ENCODE measurements around the gene TBC1D9. TPM values are rescaled to one million over a fixed set of nuclear protein-coding genes. Genes with fewer than 3 reads are reported as not detected.

TBC1D9 gene
- polyA plus RNA-seq, 1 donor (not counting 4 experiments of a cell fraction or from before 2014, with no cell fraction given) = 11.6 TPM

- Histone ChIP-seq H3K79me2 (ENCODE audit: control insufficient read depth, insufficient read depth, low read length) (no peaks in the 10 kb centered on the region), H3K4me3 (ENCODE audit: control insufficient read depth in 2 of 3, extremely low read depth in 1 of 3, insufficient read depth in 2 of 3, low read depth in 1 of 3, low read length in 3 of 3) (no peak overlapping the region), H3K9me3 (ENCODE audit: control insufficient read depth, low read depth, low read length) (no peaks in the 10 kb centered on the region), H3K27ac (ENCODE audit: control insufficient read depth, insufficient read depth, low read length) (peak overlapping the region; percentile 55), H3K4me2 (ENCODE audit: control insufficient read depth, extremely low read depth, insufficient read depth, low read depth, low read length) (peak overlapping the region; percentile 17), H3K9ac (ENCODE audit: control insufficient read depth, extremely low read depth, insufficient read depth, low read length) (no peak overlapping the region), H3K36me3 (ENCODE audit: control insufficient read depth in 2 of 2, extremely low read depth in 1 of 2, insufficient read depth in 2 of 2, low read length in 2 of 2) (no peaks in the 10 kb centered on the region), H2AFZ (ENCODE audit: control insufficient read depth, low read length) (no peak overlapping the region), H4K20me1 (ENCODE audit: control insufficient read depth, extremely low read depth, insufficient read depth, low read length) (no peaks in the 10 kb centered on the region), H3K9me1 (ENCODE audit: control insufficient read depth, extremely low read depth, insufficient read depth, low read length) (no peaks in the 10 kb centered on the region), H3K4me1 (ENCODE audit: control insufficient read depth, extremely low read depth, insufficient read depth, low read length) (peaks cover 18% of the 10 kb centered on the region), H3K27me3 (ENCODE audit: control insufficient read depth, extremely low read depth, insufficient read depth, low read length) (no peaks in the 10 kb centered on the region)
- DNase-seq (ENCODE audit: low read depth, low spot score) = peak; percentile 26
- dilution Hi-C loops (cut with MboI; ENCODE audit: extremely low pct_ligation_motif_present, low sequenced_read_pairs) = no loop called here
- no peak for TF ChIP-seq CTCF (optimal IDR thresholded peaks at IDR 0.05 in 1 of 3, IDR thresholded peaks at IDR 0.05 in 1 of 3, conservative IDR thresholded peaks at IDR 0.05 in 1 of 3; ENCODE audit: extremely low read depth in 1 of 3, insufficient read depth in 2 of 3, low read length in 3 of 3)
- TF ChIP-seq EZH2 (IDR thresholded peaks at IDR 0.05; ENCODE audit: low read length) = no peak
- peak; percentile 80 for FAIRE-seq
These were observed 34.6 kb upstream of the TBC1D9 start for GRCh38 chr4:140790765-140791164.

DNA sequence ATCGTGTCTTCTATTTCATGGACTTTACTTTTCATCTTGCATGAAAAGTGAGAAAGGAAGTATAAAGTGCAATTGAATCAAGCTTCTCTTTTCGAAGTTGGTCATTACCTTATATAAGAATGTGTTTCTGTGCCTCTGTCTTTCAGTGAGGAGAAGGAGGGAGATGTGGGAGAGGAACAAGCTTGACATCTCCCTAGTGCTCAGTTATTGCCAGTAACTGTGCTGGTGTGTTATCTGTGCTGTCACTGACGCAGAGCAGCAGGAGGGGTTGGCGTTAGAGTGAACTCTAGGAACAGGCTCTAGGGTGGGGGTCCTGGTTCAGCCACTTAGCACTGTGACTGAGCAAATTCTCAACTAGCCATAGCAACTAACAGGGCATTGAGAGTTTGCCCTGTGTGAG, 34.0 kb upstream of the TBC1D9 start:
- FAIRE-seq (no peak), DNase-seq (ENCODE audit: low read depth, low spot score) (no peak)
- no peaks in the 10 kb centered on the region for H3K9me3 ChIP-seq (ENCODE audit: control insufficient read depth, low read depth, low read length)
- no peaks in the 10 kb centered on the region for H3K9me1 ChIP-seq (ENCODE audit: control insufficient read depth, extremely low read depth, insufficient read depth, low read length)
- H3K27ac ChIP-seq (ENCODE audit: control insufficient read depth, insufficient read depth, low read length) = peak overlapping the region; percentile 55
- H3K4me3 ChIP-seq (ENCODE audit: control insufficient read depth in 2 of 3, extremely low read depth in 1 of 3, insufficient read depth in 2 of 3, low read depth in 1 of 3, low read length in 3 of 3) = no peak overlapping the region
- no peak overlapping the region for H2AFZ ChIP-seq (ENCODE audit: control insufficient read depth, low read length)
- no peak overlapping the region for H3K9ac ChIP-seq (ENCODE audit: control insufficient read depth, extremely low read depth, insufficient read depth, low read length)
- H3K4me1 ChIP-seq (ENCODE audit: control insufficient read depth, extremely low read depth, insufficient read depth, low read length) = peaks cover 18% of the 10 kb centered on the region
- H4K20me1 ChIP-seq (ENCODE audit: control insufficient read depth, extremely low read depth, insufficient read depth, low read length) = no peaks in the 10 kb centered on the region
- H3K27me3 ChIP-seq (ENCODE audit: control insufficient read depth, extremely low read depth, insufficient read depth, low read length) = no peaks in the 10 kb centered on the region
- no peaks in the 10 kb centered on the region for H3K79me2 ChIP-seq (ENCODE audit: control insufficient read depth, insufficient read depth, low read length)
- dilution Hi-C loops (cut with MboI; ENCODE audit: extremely low pct_ligation_motif_present, low sequenced_read_pairs) = no loop called here
- H3K4me2 ChIP-seq (ENCODE audit: control insufficient read depth, extremely low read depth, insufficient read depth, low read depth, low read length) = peak overlapping the region; percentile 17
- no peak for TF ChIP-seq EZH2 (IDR thresholded peaks at IDR 0.05; ENCODE audit: low read length)
- TF ChIP-seq CTCF (optimal IDR thresholded peaks at IDR 0.05 in 1 of 3, IDR thresholded peaks at IDR 0.05 in 1 of 3, conservative IDR thresholded peaks at IDR 0.05 in 1 of 3; ENCODE audit: extremely low read depth in 1 of 3, insufficient read depth in 2 of 3, low read length in 3 of 3) = no peak
- no peaks in the 10 kb centered on the region for H3K36me3 ChIP-seq (ENCODE audit: control insufficient read depth in 2 of 2, extremely low read depth in 1 of 2, insufficient read depth in 2 of 2, low read length in 2 of 2)
